ENCODE data around the gene BMP2K. TPM values are rescaled to one million over a fixed set of nuclear protein-coding genes. Genes with fewer than 3 reads are reported as not detected.

Gene BMP2K
- polyA plus RNA-seq, 1 experiment: 36.5 TPM

DNA sequence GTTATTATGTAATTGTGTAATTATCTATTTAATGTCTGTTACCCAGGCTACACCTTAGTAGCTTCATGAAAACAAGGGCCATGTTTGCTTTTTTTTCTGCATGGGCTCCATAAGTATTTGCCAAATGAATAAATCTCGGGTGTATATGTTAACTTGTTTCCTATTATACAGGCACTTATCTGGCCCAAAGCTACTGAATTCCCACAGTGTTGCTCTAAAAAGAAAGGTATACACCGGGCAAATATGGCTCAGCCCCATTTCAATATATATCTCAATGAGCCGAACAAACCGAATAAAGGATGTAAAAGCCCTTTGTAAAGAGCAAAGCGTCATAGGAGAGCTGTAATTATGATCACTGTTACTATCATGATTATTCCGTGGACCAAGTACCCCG is 162.3 kb downstream of the BMP2K start:
- POLR2A ChIA-PET: no interaction called here

DNA sequence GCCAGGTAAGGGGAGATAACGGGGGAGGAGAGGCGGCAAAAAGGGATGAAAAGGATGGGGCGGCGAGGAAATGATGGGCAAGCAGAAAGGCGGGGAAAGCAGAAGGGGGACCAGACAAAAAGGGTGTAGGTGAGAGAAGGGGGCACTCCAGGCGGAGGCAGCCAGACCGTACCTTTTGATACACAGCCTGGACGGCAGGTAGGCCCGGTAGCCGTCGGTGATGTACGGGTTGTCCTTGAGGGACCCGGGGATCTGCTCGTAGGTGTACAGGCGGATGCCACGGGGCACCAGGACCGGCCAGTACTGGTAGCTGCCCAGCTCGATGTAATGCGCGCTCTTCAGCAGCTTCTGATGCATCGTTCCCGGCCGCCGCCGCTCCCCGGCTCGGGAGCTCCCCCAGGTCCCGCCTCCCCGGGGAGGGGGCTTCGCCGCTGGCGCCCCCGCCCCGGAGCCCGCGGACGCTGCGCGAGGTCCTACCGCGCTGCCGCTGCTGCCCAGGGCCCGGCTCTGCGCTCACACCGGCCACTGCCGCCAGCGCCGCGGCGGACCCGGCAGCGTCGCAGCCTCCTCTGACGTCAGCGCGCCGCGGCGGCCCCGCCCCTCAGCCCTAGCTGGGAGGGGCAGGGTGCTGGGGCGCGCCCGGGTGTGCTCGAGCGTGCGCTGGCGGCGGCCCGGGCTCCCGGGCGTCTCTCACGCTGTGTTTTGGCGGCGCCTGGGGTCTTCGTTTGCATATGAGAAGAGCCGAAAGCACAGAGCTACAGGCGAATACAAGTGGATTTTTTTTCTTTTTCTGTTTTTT is 162.9 kb downstream of the BMP2K start, which contains the start of gene PAQR3:
Gene PAQR3, minus strand, starts transcription at position 571 of the 799 bp plus-strand sequence. Its CDS starts 214 bp downstream, at position 357.
- DNase-seq (ENCODE audit: low read depth, low spot score): peak; percentile 23
- POLR2A ChIA-PET: interaction anchor here (0.6 kb wide), 2 partner anchors 162 to 464 kb away, joined by 3 to 8 read pairs; no protein-coding TSS in a partner anchor

More for the DNA sequence above, 162.3 kb downstream of the BMP2K start:
- no peak for DNase-seq (ENCODE audit: low read depth, low spot score)
- Histone ChIP-seq H3K27me3 (ENCODE audit: control insufficient read depth, insufficient read depth, low read length) (no peaks in the 10 kb centered on the region), H3K4me3 (ENCODE audit: low read depth, low read length) (peak overlapping the region; percentile 92), H3K9me3 (ENCODE audit: control insufficient read depth, insufficient read depth, low read length) (no peaks in the 10 kb centered on the region), H3K27ac (ENCODE audit: low read depth, low read length) (no peak overlapping the region)
- TF ChIP-seq, protein P1, sequence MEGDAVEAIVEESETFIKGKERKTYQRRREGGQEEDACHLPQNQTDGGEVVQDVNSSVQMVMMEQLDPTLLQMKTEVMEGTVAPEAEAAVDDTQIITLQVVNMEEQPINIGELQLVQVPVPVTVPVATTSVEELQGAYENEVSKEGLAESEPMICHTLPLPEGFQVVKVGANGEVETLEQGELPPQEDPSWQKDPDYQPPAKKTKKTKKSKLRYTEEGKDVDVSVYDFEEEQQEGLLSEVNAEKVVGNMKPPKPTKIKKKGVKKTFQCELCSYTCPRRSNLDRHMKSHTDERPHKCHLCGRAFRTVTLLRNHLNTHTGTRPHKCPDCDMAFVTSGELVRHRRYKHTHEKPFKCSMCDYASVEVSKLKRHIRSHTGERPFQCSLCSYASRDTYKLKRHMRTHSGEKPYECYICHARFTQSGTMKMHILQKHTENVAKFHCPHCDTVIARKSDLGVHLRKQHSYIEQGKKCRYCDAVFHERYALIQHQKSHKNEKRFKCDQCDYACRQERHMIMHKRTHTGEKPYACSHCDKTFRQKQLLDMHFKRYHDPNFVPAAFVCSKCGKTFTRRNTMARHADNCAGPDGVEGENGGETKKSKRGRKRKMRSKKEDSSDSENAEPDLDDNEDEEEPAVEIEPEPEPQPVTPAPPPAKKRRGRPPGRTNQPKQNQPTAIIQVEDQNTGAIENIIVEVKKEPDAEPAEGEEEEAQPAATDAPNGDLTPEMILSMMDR (IDR thresholded peaks at IDR 0.05; ENCODE audit: low read depth, low read length): no peak
- CTCF ChIA-PET: interaction anchor here (1.0 to 2.5 kb wide), 4 partner anchors 14 to 420 kb away, joined by 3 to 21 read pairs (median 5); no protein-coding TSS in a partner anchor

DNA sequence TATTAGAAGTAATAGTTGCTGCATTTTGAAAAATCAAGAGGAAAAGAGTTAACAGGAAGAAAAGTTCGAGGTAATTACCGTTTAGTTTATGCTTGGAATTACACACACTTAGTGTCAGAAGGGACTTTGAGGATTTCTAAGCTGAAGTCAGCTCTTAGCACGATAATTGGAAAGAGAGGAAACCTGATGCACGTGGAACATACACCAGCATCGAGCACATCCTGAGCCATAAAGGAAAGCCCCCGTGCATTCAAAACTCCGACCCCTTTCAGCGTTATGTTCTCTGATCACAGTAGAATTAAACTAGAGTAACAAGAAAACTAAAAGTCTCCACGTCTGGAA is 163.5 kb downstream of the BMP2K start:
- H3K27ac ChIP-seq (ENCODE audit: low read depth, low read length): no peak overlapping the region
- H3K4me3 ChIP-seq (ENCODE audit: low read depth, low read length): peak overlapping the region; percentile 59
- DNase-seq (ENCODE audit: low read depth, low spot score): no peak
- TF ChIP-seq, protein P1 (IDR thresholded peaks at IDR 0.05; ENCODE audit: low read depth, low read length): no peak
- CTCF ChIA-PET: interaction anchor here (0.6 to 2.5 kb wide), 7 partner anchors 13 to 1756 kb away, joined by 3 to 21 read pairs (median 4); no protein-coding TSS in a partner anchor
- POLR2A ChIA-PET: interaction anchor here (0.6 kb wide), 2 partner anchors 162 to 464 kb away, joined by 3 to 8 read pairs; no protein-coding TSS in a partner anchor
- H3K27me3 ChIP-seq (ENCODE audit: control insufficient read depth, insufficient read depth, low read length): no peaks in the 10 kb centered on the region
- H3K9me3 ChIP-seq (ENCODE audit: control insufficient read depth, insufficient read depth, low read length): no peaks in the 10 kb centered on the region

More for the DNA sequence above, 162.9 kb downstream of the BMP2K start, which contains the start of gene PAQR3:
- peak within 1 kb of the TSS; percentile 92 for H3K4me3 ChIP-seq (ENCODE audit: low read depth, low read length)
- CTCF ChIA-PET: interaction anchor here (0.6 to 2.5 kb wide), 8 partner anchors 14 to 1757 kb away, joined by 3 to 21 read pairs (median 4); no protein-coding TSS in a partner anchor
- no peaks in the 10 kb centered on the region for H3K27me3 ChIP-seq (ENCODE audit: control insufficient read depth, insufficient read depth, low read length)
- TF ChIP-seq, protein P1 (IDR thresholded peaks at IDR 0.05; ENCODE audit: low read depth, low read length): no peak
- no peak within 1 kb of the TSS for H3K27ac ChIP-seq (ENCODE audit: low read depth, low read length)
- no peaks in the 10 kb centered on the region for H3K9me3 ChIP-seq (ENCODE audit: control insufficient read depth, insufficient read depth, low read length)

DNA sequence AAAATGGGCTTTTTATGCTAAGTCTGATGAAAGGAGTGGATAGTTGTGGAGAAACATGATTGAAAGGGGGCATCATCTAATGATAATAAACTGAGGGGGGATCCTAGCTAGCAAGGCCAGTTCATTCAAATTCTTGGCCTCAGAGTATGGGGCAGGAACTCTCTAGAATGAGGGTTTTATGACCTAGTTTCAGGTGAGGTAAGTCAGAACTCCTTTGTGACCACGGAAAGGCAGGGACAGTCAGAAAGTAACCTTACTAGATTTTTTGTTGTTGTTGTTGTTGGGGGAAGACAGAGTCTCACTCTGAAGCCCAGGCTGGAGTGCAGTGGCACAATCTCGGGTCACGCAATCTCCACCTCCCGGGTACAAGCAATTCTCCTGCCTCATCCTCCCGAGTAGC is 164.6 kb downstream of the BMP2K start:
- TF ChIP-seq, protein P1 (IDR thresholded peaks at IDR 0.05; ENCODE audit: low read depth, low read length): no peak
- DNase-seq (ENCODE audit: low read depth, low spot score): no peak
- Histone ChIP-seq H3K4me3 (ENCODE audit: low read depth, low read length) (no peak overlapping the region), H3K27me3 (ENCODE audit: control insufficient read depth, insufficient read depth, low read length) (peaks cover 4% of the 10 kb centered on the region), H3K27ac (ENCODE audit: low read depth, low read length) (no peak overlapping the region), H3K9me3 (ENCODE audit: control insufficient read depth, insufficient read depth, low read length) (no peaks in the 10 kb centered on the region)
- ChIA-PET POLR2A (no interaction called here), CTCF (no interaction called here)

DNA sequence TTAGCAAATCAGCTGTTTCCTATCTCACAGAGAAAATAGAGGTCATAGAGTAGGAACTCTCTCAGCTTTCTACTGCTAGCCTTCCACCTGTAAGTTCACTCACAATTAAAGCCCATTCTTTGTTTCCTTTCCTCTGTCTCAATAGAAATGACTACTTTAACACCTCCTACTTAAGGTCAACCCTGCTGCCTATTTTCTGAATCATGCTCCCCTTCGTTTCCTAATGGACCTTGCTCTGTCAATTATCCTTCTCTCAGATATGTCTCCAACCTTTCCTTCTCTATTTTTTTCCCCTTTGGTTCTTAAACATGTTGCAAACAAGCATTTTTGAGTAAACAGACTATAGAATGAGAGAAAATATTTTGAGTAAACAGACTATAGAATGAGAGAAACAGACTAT is 168.2 kb downstream of the BMP2K start:
- CTCF ChIA-PET: no interaction called here
- POLR2A ChIA-PET: no interaction called here
- TF ChIP-seq, protein P1 (IDR thresholded peaks at IDR 0.05; ENCODE audit: low read depth, low read length): no peak

More for the DNA sequence above, 168.2 kb downstream of the BMP2K start:
- no peak for DNase-seq (ENCODE audit: low read depth, low spot score)
- Histone ChIP-seq H3K27ac (ENCODE audit: low read depth, low read length) (no peak overlapping the region), H3K4me3 (ENCODE audit: low read depth, low read length) (no peak overlapping the region), H3K9me3 (ENCODE audit: control insufficient read depth, insufficient read depth, low read length) (no peaks in the 10 kb centered on the region), H3K27me3 (ENCODE audit: control insufficient read depth, insufficient read depth, low read length) (peaks cover 4% of the 10 kb centered on the region)
